HepG2 (cell line): ENCODE results near the gene C2orf42. TPM values are rescaled to one million over a fixed set of nuclear protein-coding genes. Genes with fewer than 3 reads are reported as not detected.
A peak's percentile ranks its signal among the peaks of the same experiment; 100 is the strongest.

ENCODE experiments used
- AGO2 ChIP-seq: fragments of 200-400 bp; formaldehyde crosslinking; optimal IDR thresholded peaks from 2 replicates; pipeline ENCODE3; 2017; ENCODE audit warnings: mild to moderate bottlenecking, low read depth, low read length, moderate library complexity
- GATAD2A ChIP-seq: IDR thresholded peaks from 2 replicates; pipeline ENCODE4 v1.6.1; 2016
- HNRNPL ChIP-seq: fragments of 200-400 bp; formaldehyde crosslinking; IDR thresholded peaks from 2 replicates; pipeline ENCODE4 v1.6.1; 2017; ENCODE audit warnings: mild to moderate bottlenecking, low read depth, low read length
- KDM2A ChIP-seq: sonication (generic); formaldehyde crosslinking; IDR thresholded peaks from 2 replicates; pipeline ENCODE4 v1.4.0; 2020; ENCODE audit warnings: low read depth, missing genetic modification reagents, borderline replicate concordance
- MAF1 ChIP-seq: sonication (generic); formaldehyde crosslinking; IDR thresholded peaks from 2 replicates; pipeline ENCODE4 v1.5.0; 2020; ENCODE audit warnings: missing genetic modification reagents, borderline replicate concordance
- MED1 ChIP-seq: sonication (generic); formaldehyde crosslinking; IDR thresholded peaks from 2 replicates; pipeline ENCODE4 v1.4.0; 2020; ENCODE audit warnings: missing genetic modification reagents
- NCOR1 ChIP-seq: fragments of 200-600 bp; sonication (generic); IDR thresholded peaks from 2 replicates; pipeline ENCODE4 v1.7.0; 2017; ENCODE audit warnings: antibody characterized with exemption, low read length, borderline replicate concordance
- REPIN1 ChIP-seq: sonication (generic); formaldehyde crosslinking; IDR thresholded peaks from 2 replicates; pipeline ENCODE4 v1.8.0; 2022; ENCODE audit warnings: missing genetic modification reagents, low read depth, mild to moderate bottlenecking, borderline replicate concordance
- SAP130 ChIP-seq: IDR thresholded peaks from 2 replicates; pipeline ENCODE4 v1.6.1; 2016; ENCODE audit warnings: low read depth
- SMC3 ChIP-seq: IDR thresholded peaks from 2 replicates; pipeline ENCODE4 v1.6.1; 2011; ENCODE audit warnings: low read length, improper control_type of control experiment
- XRCC5 ChIP-seq: fragments of 200-400 bp; formaldehyde crosslinking; optimal IDR thresholded peaks from 2 replicates; pipeline ENCODE3; 2017; ENCODE audit warnings: mild to moderate bottlenecking, low read length
- ZNF101 ChIP-seq: sonication (generic); formaldehyde crosslinking; IDR thresholded peaks from 2 replicates; pipeline ENCODE4 v1.4.0; 2020; ENCODE audit warnings: mild to moderate bottlenecking, low read depth, missing genetic modification reagents, borderline replicate concordance
- ZNF878 ChIP-seq: sonication (generic); formaldehyde crosslinking; IDR thresholded peaks from 2 replicates; pipeline ENCODE4 v1.8.1; 2023; ENCODE audit warnings: mild to moderate bottlenecking, missing genetic modification reagents, moderate library complexity
- polyA plus RNA-seq, 8 experiments: library from polyadenylated mRNA; depleted of rRNA in 3 of 8; stranded (reverse) in 7 of 8; unstranded in 1 of 8; fragments of >200 nt; fragmentation: Illumina TruSeq in 4 of 8; extraction: Trizol in 4 of 8; gene quantifications; 2 replicates each; pipeline versions ENCODE4 v1.2.1 to v1.2.3, GENCODE V29; 2011 to 2016; ENCODE audit warnings: low read depth in 4 of 8, missing spikeins in 1 of 8, mixed read lengths in 1 of 8; ENCODE audit not compliant: insufficient read depth in 1 of 8
- total RNA-seq, 5 experiments: library from RNA; depleted of rRNA; stranded (reverse); fragments of >200 nt; fragmentation: Illumina TruSeq; extraction: Trizol; gene quantifications; 2 replicates each; pipeline ENCODE4 v1.2.3, GENCODE V29; 2016; ENCODE audit warnings: low read depth in 1 of 5
- TF ChIP-seq, protein P1 (sequence below), 2 experiments: sonication (generic) in 1 of 2; formaldehyde crosslinking in 1 of 2; IDR thresholded peaks; 2 replicates each; pipeline versions ENCODE4 v1.4.0 to v1.6.1; 2016 to 2020; ENCODE audit warnings: borderline replicate concordance in 1 of 2, low read depth in 1 of 2, mild to moderate bottlenecking in 1 of 2, missing genetic modification reagents in 1 of 2
- TF ChIP-seq, protein P2 (sequence below): sonication (generic); formaldehyde crosslinking; IDR thresholded peaks from 2 replicates; pipeline ENCODE4 v1.4.0; 2020; ENCODE audit warnings: missing genetic modification reagents, mild to moderate bottlenecking, borderline replicate concordance
- TF ChIP-seq, protein P3 (sequence below): sonication (generic); formaldehyde crosslinking; IDR thresholded peaks from 2 replicates; pipeline ENCODE4 v1.4.0; 2020; ENCODE audit warnings: missing genetic modification reagents
- TF ChIP-seq, protein P4 (sequence below): sonication (generic); formaldehyde crosslinking; IDR thresholded peaks from 2 replicates; pipeline ENCODE4 v1.5.0; 2020; ENCODE audit warnings: mild to moderate bottlenecking, missing genetic modification reagents

The C2orf42 gene
- total and polyA plus RNA-seq, 2 of the 13 experiments (the other 11 are each of a cell fraction or from before 2014, with no cell fraction given), result 9.3 to 9.9 TPM

DNA sequence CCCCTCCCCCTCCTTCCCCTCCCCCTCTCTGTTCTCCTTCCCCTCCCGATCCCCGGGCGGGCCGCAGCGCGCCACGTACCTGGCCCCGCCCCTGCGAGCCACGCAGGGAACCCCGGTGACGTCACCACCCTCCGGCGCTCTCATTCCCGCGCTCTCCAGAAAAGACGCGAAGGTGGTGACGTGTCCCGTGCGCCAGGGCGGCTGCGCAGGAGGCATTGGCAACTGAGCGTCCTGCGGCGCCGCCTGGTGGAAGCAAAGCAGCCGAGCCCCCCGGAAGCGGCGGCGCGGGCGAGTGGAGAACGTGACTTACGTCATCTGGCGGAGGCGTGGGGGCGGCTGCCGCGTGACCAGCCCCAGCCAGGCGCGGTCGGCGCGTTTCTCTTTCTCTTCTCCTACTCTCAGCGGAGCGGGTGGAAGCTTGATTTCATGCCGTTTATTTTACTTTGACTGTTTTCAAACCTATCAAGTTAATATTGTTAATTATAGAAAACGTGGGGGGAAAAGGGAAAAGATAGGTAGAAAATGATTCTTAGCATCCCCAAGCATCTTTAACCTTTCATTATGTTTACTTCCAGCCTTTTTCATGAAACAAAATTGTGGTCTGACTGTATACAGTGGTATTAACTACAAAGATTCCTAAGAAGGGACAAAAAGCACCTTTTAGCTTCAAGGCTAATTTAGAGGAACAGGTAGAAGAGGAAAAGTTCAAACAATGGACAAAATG lies 48.1 kb downstream of the C2orf42 start (continued):
- TF ChIP-seq, protein P1, sequence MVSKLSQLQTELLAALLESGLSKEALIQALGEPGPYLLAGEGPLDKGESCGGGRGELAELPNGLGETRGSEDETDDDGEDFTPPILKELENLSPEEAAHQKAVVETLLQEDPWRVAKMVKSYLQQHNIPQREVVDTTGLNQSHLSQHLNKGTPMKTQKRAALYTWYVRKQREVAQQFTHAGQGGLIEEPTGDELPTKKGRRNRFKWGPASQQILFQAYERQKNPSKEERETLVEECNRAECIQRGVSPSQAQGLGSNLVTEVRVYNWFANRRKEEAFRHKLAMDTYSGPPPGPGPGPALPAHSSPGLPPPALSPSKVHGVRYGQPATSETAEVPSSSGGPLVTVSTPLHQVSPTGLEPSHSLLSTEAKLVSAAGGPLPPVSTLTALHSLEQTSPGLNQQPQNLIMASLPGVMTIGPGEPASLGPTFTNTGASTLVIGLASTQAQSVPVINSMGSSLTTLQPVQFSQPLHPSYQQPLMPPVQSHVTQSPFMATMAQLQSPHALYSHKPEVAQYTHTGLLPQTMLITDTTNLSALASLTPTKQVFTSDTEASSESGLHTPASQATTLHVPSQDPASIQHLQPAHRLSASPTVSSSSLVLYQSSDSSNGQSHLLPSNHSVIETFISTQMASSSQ (IDR thresholded peaks at IDR 0.05; ENCODE audit: low read depth), result peak; percentile 23; the same call in 1 of the 2 replicates
- TF ChIP-seq, protein P1 (CRISPR knock-in tag; IDR thresholded peaks at IDR 0.05; ENCODE audit: borderline replicate concordance), result peak; percentile 94
- TF ChIP-seq AGO2, result no peak
- TF ChIP-seq ZNF101, result no peak
- no peak; the same call in 1 of the 2 replicates for TF ChIP-seq NCOR1
- peak; percentile 88; the same call in 1 of the 2 replicates for TF ChIP-seq GATAD2A (CRISPR knock-in tag)
- TF ChIP-seq, protein P2, sequence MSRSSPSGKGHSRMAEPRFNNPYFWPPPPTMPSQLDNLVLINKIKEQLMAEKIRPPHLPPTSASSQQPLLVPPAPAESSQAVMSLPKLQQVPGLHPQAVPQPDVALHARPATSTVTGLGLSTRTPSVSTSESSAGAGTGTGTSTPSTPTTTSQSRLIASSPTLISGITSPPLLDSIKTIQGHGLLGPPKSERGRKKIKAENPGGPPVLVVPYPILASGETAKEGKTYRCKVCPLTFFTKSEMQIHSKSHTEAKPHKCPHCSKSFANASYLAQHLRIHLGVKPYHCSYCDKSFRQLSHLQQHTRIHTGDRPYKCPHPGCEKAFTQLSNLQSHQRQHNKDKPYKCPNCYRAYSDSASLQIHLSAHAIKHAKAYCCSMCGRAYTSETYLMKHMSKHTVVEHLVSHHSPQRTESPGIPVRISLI, result peak; percentile 90
- peak; percentile 98 for TF ChIP-seq MED1 (CRISPR knock-in tag)
- no peak for TF ChIP-seq HNRNPL
- TF ChIP-seq, protein P3, sequence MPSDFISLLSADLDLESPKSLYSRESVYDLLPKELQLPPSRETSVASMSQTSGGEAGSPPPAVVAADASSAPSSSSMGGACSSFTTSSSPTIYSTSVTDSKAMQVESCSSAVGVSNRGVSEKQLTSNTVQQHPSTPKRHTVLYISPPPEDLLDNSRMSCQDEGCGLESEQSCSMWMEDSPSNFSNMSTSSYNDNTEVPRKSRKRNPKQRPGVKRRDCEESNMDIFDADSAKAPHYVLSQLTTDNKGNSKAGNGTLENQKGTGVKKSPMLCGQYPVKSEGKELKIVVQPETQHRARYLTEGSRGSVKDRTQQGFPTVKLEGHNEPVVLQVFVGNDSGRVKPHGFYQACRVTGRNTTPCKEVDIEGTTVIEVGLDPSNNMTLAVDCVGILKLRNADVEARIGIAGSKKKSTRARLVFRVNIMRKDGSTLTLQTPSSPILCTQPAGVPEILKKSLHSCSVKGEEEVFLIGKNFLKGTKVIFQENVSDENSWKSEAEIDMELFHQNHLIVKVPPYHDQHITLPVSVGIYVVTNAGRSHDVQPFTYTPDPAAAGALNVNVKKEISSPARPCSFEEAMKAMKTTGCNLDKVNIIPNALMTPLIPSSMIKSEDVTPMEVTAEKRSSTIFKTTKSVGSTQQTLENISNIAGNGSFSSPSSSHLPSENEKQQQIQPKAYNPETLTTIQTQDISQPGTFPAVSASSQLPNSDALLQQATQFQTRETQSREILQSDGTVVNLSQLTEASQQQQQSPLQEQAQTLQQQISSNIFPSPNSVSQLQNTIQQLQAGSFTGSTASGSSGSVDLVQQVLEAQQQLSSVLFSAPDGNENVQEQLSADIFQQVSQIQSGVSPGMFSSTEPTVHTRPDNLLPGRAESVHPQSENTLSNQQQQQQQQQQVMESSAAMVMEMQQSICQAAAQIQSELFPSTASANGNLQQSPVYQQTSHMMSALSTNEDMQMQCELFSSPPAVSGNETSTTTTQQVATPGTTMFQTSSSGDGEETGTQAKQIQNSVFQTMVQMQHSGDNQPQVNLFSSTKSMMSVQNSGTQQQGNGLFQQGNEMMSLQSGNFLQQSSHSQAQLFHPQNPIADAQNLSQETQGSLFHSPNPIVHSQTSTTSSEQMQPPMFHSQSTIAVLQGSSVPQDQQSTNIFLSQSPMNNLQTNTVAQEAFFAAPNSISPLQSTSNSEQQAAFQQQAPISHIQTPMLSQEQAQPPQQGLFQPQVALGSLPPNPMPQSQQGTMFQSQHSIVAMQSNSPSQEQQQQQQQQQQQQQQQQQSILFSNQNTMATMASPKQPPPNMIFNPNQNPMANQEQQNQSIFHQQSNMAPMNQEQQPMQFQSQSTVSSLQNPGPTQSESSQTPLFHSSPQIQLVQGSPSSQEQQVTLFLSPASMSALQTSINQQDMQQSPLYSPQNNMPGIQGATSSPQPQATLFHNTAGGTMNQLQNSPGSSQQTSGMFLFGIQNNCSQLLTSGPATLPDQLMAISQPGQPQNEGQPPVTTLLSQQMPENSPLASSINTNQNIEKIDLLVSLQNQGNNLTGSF, result no peak
- TF ChIP-seq SMC3, result peak; percentile 83; the same call in 1 of the 2 replicates
- peak; percentile 97 for TF ChIP-seq SAP130
- TF ChIP-seq ZNF878, result peak; percentile 99
- peak; percentile 98 for TF ChIP-seq KDM2A (CRISPR knock-in tag)
- TF ChIP-seq MAF1 (CRISPR knock-in tag), result peak; percentile 85
- TF ChIP-seq XRCC5, result peak; percentile 97
- TF ChIP-seq, protein P4, sequence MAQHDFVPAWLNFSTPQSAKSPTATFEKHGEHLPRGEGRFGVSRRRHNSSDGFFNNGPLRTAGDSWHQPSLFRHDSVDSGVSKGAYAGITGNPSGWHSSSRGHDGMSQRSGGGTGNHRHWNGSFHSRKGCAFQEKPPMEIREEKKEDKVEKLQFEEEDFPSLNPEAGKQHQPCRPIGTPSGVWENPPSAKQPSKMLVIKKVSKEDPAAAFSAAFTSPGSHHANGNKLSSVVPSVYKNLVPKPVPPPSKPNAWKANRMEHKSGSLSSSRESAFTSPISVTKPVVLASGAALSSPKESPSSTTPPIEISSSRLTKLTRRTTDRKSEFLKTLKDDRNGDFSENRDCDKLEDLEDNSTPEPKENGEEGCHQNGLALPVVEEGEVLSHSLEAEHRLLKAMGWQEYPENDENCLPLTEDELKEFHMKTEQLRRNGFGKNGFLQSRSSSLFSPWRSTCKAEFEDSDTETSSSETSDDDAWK (CRISPR knock-in tag), result no peak
- peak; percentile 99 for TF ChIP-seq REPIN1
